ENCODE results near the gene RNU7-1. TPM values are rescaled to one million over a fixed set of nuclear protein-coding genes. Genes with fewer than 3 reads are reported as not detected.

RNU7-1 gene
- total and polyA plus RNA-seq, 10 of the 15 experiments (the other 5 are each of a cell fraction or from before 2014, with no cell fraction given), result not detected

DNA sequence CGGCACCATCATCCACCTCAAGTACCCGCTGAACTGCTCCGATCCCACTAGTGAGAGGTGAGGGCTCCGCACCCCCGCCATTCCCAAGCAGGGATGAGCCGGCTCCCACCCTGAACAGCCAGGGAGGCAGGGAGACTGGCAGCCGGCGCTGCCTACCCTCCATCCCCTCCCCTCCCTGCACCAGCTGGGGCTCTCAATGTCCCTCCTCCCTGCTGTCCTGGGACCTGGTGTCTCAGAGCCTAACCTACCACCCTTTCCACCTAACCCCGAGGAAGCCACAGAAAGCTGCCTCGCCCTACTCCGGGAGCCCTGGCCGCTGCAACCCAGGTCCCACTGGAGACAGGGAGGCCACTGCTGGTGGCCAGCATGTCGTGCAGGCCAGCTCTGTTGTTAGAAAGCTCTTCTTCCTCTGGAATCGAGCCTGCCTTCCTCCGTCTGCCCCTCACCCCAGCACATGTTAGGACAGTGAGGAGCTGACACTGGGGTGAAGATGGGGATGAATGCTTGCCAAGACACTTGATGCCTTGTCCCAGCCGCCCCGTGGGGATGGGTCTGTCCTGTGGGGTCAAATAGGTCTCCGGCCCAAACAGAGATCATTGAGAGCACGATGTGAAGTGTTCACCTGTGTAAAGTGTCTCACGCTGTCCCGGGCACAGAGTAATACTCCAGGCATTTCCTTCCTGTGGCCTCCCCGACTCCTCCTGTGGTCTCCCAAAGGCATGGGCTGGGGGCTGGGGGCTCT is 8.7 kb downstream of the RNU7-1 start (continued):
- TF ChIP-seq, protein P1, sequence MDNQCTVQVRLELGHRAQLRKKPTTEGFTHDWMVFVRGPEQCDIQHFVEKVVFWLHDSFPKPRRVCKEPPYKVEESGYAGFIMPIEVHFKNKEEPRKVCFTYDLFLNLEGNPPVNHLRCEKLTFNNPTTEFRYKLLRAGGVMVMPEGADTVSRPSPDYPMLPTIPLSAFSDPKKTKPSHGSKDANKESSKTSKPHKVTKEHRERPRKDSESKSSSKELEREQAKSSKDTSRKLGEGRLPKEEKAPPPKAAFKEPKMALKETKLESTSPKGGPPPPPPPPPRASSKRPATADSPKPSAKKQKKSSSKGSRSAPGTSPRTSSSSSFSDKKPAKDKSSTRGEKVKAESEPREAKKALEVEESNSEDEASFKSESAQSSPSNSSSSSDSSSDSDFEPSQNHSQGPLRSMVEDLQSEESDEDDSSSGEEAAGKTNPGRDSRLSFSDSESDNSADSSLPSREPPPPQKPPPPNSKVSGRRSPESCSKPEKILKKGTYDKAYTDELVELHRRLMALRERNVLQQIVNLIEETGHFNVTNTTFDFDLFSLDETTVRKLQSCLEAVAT (IDR thresholded peaks at IDR 0.05), result peak; percentile 9; the same call in 1 of the 2 replicates
- TF ChIP-seq SREBF1 (IDR thresholded peaks at IDR 0.05; ENCODE audit: low read length), result no peak
- TF ChIP-seq, protein P2, sequence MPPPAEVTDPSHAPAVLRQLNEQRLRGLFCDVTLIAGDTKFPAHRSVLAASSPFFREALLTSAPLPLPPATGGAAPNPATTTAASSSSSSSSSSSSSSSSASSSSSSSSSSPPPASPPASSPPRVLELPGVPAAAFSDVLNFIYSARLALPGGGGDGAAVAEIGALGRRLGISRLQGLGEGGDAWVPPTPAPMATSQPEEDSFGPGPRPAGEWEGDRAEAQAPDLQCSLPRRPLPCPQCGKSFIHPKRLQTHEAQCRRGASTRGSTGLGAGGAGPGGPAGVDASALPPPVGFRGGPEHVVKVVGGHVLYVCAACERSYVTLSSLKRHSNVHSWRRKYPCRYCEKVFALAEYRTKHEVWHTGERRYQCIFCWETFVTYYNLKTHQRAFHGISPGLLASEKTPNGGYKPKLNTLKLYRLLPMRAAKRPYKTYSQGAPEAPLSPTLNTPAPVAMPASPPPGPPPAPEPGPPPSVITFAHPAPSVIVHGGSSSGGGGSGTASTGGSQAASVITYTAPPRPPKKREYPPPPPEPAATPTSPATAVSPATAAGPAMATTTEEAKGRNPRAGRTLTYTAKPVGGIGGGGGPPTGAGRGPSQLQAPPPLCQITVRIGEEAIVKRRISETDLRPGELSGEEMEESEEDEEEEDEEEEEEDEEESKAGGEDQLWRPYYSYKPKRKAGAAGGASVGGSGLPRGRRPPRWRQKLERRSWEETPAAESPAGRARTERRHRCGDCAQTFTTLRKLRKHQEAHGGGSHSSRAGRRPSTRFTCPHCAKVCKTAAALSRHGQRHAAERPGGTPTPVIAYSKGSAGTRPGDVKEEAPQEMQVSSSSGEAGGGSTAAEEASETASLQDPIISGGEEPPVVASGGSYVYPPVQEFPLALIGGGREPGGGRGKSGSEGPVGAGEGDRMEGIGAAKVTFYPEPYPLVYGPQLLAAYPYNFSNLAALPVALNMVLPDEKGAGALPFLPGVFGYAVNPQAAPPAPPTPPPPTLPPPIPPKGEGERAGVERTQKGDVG (CRISPR knock-in tag; IDR thresholded peaks at IDR 0.05), result no peak
- TF ChIP-seq, protein P3, sequence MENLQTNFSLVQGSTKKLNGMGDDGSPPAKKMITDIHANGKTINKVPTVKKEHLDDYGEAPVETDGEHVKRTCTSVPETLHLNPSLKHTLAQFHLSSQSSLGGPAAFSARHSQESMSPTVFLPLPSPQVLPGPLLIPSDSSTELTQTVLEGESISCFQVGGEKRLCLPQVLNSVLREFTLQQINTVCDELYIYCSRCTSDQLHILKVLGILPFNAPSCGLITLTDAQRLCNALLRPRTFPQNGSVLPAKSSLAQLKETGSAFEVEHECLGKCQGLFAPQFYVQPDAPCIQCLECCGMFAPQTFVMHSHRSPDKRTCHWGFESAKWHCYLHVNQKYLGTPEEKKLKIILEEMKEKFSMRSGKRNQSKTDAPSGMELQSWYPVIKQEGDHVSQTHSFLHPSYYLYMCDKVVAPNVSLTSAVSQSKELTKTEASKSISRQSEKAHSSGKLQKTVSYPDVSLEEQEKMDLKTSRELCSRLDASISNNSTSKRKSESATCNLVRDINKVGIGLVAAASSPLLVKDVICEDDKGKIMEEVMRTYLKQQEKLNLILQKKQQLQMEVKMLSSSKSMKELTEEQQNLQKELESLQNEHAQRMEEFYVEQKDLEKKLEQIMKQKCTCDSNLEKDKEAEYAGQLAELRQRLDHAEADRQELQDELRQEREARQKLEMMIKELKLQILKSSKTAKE (IDR thresholded peaks at IDR 0.05; ENCODE audit: low read depth, poor library complexity, severe bottlenecking), result no peak
- TF ChIP-seq POU2F2 (IDR thresholded peaks at IDR 0.05; ENCODE audit: borderline replicate concordance, low read depth, low read length), result peak; percentile 8; the same call in 1 of the 3 replicates
- TF ChIP-seq ZBED1 (IDR thresholded peaks at IDR 0.05; ENCODE audit: borderline replicate concordance), result 0 out of 2 replicates have a peak, but pooled peaks have one; percentile 5
- TF ChIP-seq MYC (IDR thresholded peaks at IDR 0.05; ENCODE audit: insufficient read depth, insufficient read length, insufficient replicate concordance, low read length, severe bottlenecking), result peak; percentile 40
- TF ChIP-seq, protein P4, sequence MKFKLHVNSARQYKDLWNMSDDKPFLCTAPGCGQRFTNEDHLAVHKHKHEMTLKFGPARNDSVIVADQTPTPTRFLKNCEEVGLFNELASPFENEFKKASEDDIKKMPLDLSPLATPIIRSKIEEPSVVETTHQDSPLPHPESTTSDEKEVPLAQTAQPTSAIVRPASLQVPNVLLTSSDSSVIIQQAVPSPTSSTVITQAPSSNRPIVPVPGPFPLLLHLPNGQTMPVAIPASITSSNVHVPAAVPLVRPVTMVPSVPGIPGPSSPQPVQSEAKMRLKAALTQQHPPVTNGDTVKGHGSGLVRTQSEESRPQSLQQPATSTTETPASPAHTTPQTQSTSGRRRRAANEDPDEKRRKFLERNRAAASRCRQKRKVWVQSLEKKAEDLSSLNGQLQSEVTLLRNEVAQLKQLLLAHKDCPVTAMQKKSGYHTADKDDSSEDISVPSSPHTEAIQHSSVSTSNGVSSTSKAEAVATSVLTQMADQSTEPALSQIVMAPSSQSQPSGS (IDR thresholded peaks at IDR 0.05; ENCODE audit: low read length), result no peak
- peak; percentile 81; the same call in 1 of the 2 replicates for TF ChIP-seq HDGF (IDR thresholded peaks at IDR 0.05)
- no peak for TF ChIP-seq HCFC1 (IDR thresholded peaks at IDR 0.05; ENCODE audit: low read length)
- no peak for TF ChIP-seq CBX5 (IDR thresholded peaks at IDR 0.05; ENCODE audit: low read depth)
- peak; percentile 8; the same call in 1 of the 2 replicates for TF ChIP-seq POLR2AphosphoS5 (IDR thresholded peaks at IDR 0.05; ENCODE audit: low read length)
- no peak for TF ChIP-seq NFXL1 (IDR thresholded peaks at IDR 0.05; ENCODE audit: borderline replicate concordance)
- no peak for TF ChIP-seq ZNF622 (IDR thresholded peaks at IDR 0.05)
- TF ChIP-seq CBFB (IDR thresholded peaks at IDR 0.05; ENCODE audit: low read depth), result no peak
- TF ChIP-seq, protein P5, sequence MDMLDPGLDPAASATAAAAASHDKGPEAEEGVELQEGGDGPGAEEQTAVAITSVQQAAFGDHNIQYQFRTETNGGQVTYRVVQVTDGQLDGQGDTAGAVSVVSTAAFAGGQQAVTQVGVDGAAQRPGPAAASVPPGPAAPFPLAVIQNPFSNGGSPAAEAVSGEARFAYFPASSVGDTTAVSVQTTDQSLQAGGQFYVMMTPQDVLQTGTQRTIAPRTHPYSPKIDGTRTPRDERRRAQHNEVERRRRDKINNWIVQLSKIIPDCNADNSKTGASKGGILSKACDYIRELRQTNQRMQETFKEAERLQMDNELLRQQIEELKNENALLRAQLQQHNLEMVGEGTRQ (IDR thresholded peaks at IDR 0.05; ENCODE audit: borderline replicate concordance, low read depth, low read length), result no peak
- TF ChIP-seq, protein P6, sequence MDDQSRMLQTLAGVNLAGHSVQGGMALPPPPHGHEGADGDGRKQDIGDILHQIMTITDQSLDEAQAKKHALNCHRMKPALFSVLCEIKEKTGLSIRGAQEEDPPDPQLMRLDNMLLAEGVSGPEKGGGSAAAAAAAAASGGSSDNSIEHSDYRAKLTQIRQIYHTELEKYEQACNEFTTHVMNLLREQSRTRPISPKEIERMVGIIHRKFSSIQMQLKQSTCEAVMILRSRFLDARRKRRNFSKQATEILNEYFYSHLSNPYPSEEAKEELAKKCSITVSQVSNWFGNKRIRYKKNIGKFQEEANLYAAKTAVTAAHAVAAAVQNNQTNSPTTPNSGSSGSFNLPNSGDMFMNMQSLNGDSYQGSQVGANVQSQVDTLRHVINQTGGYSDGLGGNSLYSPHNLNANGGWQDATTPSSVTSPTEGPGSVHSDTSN (IDR thresholded peaks at IDR 0.05; ENCODE audit: insufficient replicate concordance, low read depth, low read length), result peak; percentile 4
- no peak for TF ChIP-seq IKZF2 (IDR thresholded peaks at IDR 0.05)
- peak; percentile 29; the same call in 1 of the 2 replicates for TF ChIP-seq IKZF1 (conservative IDR thresholded peaks at IDR 0.05)

All from GM12878 (cell line).